ENCODE measurements around the gene STING1.
"Not testable (repeated sequence)": the region's sequence is repeated elsewhere in the genome, so short reads cannot be mapped to it uniquely, and the experiment has no call there.

STING1 gene

DNA sequence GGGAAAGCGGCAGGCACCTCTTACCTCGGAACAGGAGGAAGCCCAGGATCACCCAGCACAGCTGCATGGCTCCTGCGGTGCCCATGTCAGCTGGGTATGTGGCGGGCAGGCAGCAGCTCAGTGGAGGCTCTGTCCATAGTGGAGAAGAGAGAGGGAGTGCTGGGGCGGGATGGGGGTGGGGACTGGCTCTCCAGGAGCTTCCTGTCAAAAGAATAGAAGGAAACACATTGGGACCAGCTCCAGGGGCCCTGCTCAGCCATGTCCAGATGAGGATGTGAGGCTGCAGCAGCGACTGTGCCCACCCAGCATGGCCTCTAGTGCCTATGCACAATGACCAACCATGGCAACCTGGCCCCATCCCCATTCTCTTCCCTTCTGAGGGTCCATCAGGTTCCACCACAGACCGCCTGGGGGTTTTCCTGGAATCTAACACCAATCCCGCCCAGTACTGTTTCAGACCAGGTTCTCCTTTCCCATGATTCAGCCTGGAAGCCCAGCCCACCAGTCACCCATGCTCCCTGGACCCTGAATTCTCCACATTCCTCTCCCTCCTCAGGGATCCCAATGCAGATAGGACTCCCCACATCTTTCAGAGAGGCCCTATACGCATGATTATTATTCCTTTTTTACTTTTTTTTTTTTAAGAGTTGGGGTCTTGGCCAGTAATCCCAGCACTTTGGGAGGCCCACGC is 19.8 kb downstream of the STING1 start, which contains the start of gene ECSCR:
Gene ECSCR, minus strand, starts transcription at position 158 of the 691 bp plus-strand sequence. Its CDS starts 73 bp downstream, at position 85.
- DNase-seq, result no peak

GRCh38 chr5:139461698-139462097 is 20.9 kb downstream of the STING1 start:
- peak in 1 of 2 donors; percentile 44 for DNase-seq

GRCh38 chr5:139461176-139461575 is 21.4 kb downstream of the STING1 start:
- no peak for DNase-seq

DNA sequence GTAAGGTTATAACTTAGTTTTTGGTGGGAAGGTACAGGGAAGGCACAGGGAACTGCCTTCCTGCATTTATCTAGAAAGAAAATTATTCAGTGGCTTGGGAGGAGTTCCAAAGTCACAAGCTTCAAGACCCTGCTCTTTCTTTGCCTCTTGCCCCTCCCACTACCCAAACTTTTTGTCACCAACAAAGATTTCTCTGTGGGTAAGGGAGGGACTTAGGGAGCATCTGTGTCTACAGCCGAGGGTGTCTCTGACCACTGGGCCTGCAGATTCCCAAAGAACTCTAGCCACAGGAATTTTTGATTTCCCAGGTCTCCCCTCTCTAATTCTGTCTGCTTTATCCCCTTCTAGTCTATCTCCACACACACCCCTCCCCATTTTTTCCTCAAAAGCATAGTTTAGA is 22.1 kb downstream of the STING1 start:
- no peak for DNase-seq

DNA sequence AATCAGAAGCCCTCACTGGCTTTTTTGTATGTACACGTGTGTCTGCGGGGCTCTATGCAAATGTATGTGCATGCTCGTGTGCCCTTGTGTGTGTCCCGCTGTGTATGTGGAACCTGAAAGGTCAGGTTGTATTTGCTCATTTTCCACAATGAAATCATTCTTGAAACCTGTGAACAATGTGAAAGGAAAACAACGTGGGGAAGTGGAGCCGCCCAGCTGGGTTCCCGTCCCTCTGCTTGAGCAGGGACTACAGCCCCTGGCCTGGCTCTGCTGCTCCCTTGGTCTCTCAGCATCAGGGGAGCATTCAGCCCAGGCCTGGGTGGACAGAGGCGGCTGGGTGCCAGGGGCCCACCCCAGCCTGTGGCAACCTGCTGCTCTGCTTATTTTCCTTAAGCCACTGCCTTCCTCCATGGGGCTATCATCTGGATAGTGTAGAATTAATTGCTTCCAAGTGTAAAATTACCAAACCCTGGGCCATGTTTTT is 23.1 kb downstream of the STING1 start:
- no peak for DNase-seq

GRCh38 chr5:139458580-139459407 is 23.8 kb downstream of the STING1 start:
- DNase-seq, result peak; percentile 51 to 79

DNA sequence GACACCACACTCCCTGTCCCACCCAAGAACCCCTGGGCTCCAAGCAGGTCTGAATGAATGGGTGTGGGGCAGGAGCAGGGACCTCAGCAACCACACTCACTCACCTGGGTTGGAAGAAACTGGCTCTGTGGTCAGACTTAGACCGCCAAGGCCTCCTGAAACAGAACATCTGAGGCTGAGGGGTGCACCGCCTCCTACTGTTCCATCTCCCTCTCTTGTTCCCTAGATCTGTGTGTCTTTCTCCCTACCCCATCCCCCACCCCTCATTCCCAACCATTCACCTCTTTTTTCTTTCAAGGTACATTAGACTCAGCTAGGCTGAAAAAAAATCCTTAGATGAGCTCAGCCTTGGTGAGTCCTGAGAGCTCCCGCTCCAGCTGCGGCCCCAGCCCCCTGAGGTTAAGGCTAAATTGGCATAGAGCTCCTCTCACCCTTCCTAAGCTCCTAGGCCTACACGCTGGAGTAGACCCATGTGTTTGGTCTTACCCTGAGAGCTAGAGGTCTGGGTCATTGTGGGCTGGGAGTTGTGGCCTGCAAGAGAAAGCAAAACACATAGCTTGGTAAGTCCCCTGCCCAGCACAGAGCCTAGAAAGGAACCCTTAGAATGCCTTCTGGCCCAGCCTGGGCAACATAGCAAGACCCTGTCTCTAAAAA is 24.8 kb downstream of the STING1 start:
- DNase-seq, result no peak

DNA sequence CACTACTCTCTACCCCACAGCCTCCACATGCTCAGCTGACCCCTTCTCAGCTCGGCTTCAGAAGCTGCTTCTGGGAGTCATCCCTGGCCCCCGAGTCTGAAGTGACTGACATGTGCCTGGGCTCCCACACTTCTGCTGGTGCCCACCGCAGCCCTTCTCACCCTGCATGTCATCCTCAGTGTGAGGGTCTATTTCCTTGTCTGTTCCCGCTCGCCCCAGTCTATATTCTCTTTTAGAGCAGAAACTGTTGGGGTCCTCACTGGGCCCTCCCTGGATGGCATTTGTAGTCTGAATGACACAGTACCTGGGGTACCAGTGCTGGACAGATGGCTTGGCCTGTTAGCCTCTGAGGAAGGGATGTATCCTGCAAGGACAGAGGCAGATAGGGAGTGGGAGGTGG is 25.3 kb downstream of the STING1 start:
- DNase-seq, result no peak

- no peak for DNase-seq
Measured at GRCh38 chr5:139456776-139457175, 25.8 kb downstream of the STING1 start.

- no peak for DNase-seq
Measured at GRCh38 chr5:139454568-139455290, 27.8 kb downstream of the STING1 start.

GRCh38 chr5:139453683-139454567 is 28.6 kb downstream of the STING1 start:
- DNase-seq, result no peak

- no peak for DNase-seq
Measured at GRCh38 chr5:139451878-139452660, 30.5 kb downstream of the STING1 start.

DNA sequence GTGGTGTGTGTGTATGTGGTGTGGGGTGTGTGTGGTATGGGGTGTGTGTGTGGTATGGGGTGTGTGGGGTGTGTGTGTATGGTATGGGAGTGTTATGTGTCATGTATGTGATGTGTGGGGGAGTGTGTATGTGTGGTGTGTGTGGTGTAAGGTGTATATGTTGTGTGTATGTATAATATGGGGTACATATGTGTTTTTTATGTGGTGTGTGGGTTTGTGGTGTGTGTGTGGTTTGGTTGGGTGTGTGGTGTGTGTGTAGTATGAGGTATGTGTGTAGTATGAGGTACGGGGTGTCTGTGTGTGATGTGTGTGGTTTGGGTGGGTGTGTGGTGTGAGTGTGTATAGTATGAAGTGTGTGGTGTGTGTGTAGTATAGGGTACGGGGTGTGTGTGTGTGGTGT is 31.4 kb downstream of the STING1 start:
- DNase-seq, result no peak

DNA sequence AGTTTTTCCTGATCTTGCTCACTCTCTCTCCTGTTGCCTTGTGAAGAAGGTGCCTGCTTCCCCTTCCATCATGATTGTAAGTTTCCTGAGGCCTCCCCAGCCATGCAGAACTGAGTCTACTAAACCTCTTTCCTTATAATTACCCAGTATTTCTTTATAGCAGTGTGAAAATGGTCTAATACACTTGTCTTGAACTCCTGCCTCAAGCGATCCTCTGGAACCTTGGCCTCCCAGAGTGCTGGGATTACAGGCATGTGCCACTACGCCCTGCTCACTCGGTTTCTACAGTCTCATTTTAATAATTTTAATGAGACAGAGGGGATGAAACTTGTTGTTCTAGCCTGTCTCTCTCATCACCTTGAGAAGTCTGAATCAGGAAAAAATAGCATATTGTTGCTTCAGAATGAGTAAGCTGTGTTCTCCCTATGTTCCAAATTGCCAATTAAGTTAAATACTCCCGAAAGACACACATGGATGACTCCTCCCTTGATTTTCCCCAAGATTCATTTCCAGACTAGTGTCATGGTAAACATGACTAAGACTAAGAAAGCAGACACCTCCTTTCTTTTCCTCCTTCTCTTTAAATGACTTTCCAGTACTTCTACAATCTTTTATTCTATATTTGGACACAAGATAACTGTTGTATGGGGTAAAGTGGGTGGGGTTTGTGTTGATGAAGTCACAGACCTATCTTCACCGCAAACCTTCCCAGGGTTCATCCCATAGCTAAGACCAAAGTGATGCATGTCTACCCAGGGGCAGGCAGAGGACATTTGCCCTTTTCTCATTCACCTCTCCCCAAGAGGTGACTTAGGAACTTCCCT is 35.4 kb downstream of the STING1 start:
- DNase-seq, result no peak

DNA sequence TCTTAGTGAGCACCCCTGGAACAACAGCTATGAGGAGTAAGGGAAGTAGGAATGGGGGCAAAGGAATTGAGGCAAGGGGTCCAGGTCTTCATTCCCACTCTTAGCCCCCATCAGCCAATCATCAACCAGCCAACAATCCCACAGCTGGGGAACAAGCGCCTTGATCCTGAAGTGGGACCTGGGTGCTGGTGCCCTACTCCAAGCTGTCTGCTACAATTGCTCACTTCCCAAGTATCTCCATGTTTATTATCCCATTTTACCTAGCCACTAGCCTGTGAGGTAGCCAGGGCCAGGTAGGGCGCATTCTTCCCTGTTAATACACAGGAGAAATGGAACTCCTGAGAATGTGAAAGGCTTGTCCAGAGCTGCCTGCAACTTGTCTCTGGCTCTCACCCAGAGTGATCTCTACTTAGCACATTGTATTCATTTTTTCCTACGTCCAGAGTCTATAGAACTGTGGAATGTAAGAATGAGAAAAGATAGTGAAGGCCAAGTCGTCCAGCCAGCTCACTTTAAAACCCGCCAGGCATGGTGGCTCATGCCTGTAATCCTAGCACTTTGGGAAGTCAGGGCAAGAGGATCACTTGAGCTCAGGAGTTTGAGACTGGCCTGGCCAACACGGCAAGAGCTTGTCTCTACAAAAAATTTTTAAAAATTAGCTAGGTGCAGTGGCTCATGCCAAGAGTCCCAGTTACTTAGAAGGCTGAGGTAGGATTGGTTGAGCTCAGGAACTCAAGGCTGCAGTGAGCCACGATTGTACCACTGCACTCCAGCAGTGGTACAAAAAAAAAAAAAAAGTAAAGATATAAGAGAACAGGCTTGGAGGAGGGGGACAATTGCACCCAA is 37.0 kb downstream of the STING1 start:
- DNase-seq, result no peak

- DNase-seq, result no peak
Measured at GRCh38 chr5:139443831-139444453, 38.6 kb downstream of the STING1 start.

DNA sequence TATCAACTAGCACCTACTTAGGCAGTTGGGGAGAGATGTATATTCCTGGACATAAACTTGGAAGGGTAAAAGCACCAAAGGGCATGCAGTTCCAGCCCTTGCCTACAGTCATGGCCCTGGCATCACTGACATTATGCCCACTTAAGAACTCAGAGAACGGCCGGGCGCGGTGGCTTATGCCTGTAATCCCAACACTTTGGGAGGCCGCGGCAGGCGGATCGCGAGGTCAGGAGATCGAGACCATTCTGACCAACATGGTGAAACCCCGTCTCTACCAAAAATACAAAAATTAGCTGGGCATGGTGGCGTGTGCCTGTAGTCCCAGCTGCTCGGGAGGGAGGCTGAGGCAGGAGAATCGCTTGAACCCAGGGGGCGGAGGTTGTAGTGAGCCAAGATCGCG is 42.1 kb downstream of the STING1 start:
- DNase-seq, result not testable (repeated sequence)

Data from inflammatory macrophage (primary cell).